Activated naive CD4-positive, alpha-beta T cell treated with anti-CD3 and anti-CD28 coated beads for 36 hours (primary cell): Measurements from ENCODE around the gene BCL2. TPM values are rescaled to one million over a fixed set of nuclear protein-coding genes. Genes with fewer than 3 reads are reported as not detected.
"Not testable (repeated sequence)": the region's sequence is repeated elsewhere in the genome, so short reads cannot be mapped to it uniquely, and the experiment has no call there.

Source experiments
- CTCF ChIA-PET: fragments of 350-600 bp; sonication (Branson Sonifier 250); formaldehyde crosslinking; loops from one replicate; lab custom pipeline; 2021; ENCODE audit warnings: antibody characterized with exemption; lab: Charles Lee
- DNase-seq: peaks from one replicate; pipeline ENCODE4 v3.0.0-alpha.2; 2020
- H3K27ac Mint-ChIP-seq: one replicate; pipeline ENCODE4 v1.8.0; 2021; ENCODE audit warnings: mild to moderate bottlenecking, mixed read lengths
- H3K27me3 Mint-ChIP-seq: one replicate; pipeline ENCODE4 v1.8.0; 2021; ENCODE audit warnings: low read depth, mixed read lengths
- H3K36me3 Mint-ChIP-seq: one replicate; pipeline ENCODE4 v1.8.0; 2021; ENCODE audit warnings: low read depth, mixed read lengths
- H3K4me1 Mint-ChIP-seq: one replicate; pipeline ENCODE4 v1.8.0; 2021; ENCODE audit warnings: low read depth, mixed read lengths
- H3K4me3 Mint-ChIP-seq: one replicate; pipeline ENCODE4 v1.8.0; 2021; ENCODE audit warnings: mild to moderate bottlenecking, moderate library complexity, mixed read lengths
- H3K9me3 Mint-ChIP-seq: one replicate; pipeline ENCODE4 v1.8.0; 2021; ENCODE audit warnings: mixed read lengths
- intact Hi-C: fragments of 100-400 bp; cut with micrococcal nuclease; formaldehyde crosslinking; loops from one replicate; pipeline ENCODE4 v1.15.1; 2023
- total RNA-seq, 2 experiments: library from RNA; stranded (reverse); gene quantifications; one replicate each; pipeline ENCODE4 v1.2.3, GENCODE V29; 2021

Gene BCL2
- total RNA-seq, 2 experiments from 2014 or later: 48.4 to 49.6 TPM

GRCh38 chr18:63244607-63245006, 75.0 kb downstream of the BCL2 start:
- H3K27ac Mint-ChIP-seq: no peak overlapping the region
- no peaks in the 10 kb centered on the region for H3K27me3 Mint-ChIP-seq
- CTCF ChIA-PET: no interaction called here
- peaks cover 41% of the 10 kb centered on the region for H3K4me1 Mint-ChIP-seq
- H3K9me3 Mint-ChIP-seq: peaks cover 3% of the 10 kb centered on the region
- DNase-seq: no peak
- no peak overlapping the region for H3K4me3 Mint-ChIP-seq
- H3K36me3 Mint-ChIP-seq: peaks cover 44% of the 10 kb centered on the region
- intact Hi-C loops: no loop called here

DNA sequence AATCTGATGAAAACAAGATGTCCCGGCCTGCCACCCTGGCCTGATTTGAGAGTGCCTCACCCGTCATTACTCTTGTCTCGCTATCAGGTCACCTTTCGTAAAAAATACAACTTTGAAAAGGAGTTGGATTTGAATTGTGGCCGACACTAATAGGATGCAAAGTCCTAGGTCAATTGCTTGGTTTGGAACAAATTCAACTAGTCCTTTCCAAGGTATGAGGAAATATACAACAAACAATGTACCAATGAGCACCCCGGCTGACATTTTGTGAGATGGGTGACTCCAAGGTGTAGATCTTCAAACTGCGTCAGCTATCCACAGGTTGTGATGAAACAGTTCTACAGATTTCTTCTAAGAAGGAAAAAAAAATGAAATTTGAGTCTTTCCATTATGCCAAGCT, 77.8 kb downstream of the BCL2 start:
- Mint-ChIP-seq H3K4me3 (no peak overlapping the region), H3K9me3 (peaks cover 10% of the 10 kb centered on the region), H3K27me3 (no peaks in the 10 kb centered on the region), H3K4me1 (peaks cover 55% of the 10 kb centered on the region), H3K36me3 (peaks cover 47% of the 10 kb centered on the region), H3K27ac (no peak overlapping the region)
- intact Hi-C loops: no loop called here
- CTCF ChIA-PET: no interaction called here
- DNase-seq: no peak

DNA sequence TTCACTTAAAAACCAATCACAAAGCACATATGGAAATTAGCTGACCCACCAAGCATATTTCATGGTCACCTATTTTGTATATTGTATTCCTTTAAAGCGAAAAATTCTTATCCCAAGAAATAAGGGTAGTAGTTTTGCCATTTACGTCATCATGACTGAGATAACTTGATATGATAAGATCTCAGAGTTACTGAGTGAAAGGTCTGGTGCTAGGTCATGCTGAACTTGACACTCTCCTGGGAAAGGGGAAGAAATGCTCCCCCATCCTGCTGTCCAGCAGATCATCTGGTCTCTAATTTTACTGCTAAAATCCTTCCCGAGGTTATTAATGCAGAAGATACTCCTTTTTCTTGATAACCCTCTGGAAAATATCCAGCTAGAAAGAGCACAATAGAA, 78.3 kb downstream of the BCL2 start:
- H3K4me1 Mint-ChIP-seq: peaks cover 55% of the 10 kb centered on the region
- no peak for DNase-seq
- no peak overlapping the region for H3K4me3 Mint-ChIP-seq
- peaks cover 11% of the 10 kb centered on the region for H3K9me3 Mint-ChIP-seq
- H3K27me3 Mint-ChIP-seq: no peaks in the 10 kb centered on the region
- CTCF ChIA-PET: no interaction called here
- intact Hi-C loops: no loop called here
- no peak overlapping the region for H3K27ac Mint-ChIP-seq
- peaks cover 48% of the 10 kb centered on the region for H3K36me3 Mint-ChIP-seq

GRCh38 chr18:63240531-63241316, 78.8 kb downstream of the BCL2 start:
- H3K4me1 Mint-ChIP-seq: peaks cover 55% of the 10 kb centered on the region
- no peak for DNase-seq
- H3K9me3 Mint-ChIP-seq: peaks cover 17% of the 10 kb centered on the region
- no peaks in the 10 kb centered on the region for H3K27me3 Mint-ChIP-seq
- intact Hi-C loops: no loop called here
- H3K36me3 Mint-ChIP-seq: peaks cover 53% of the 10 kb centered on the region
- CTCF ChIA-PET: no interaction called here
- H3K4me3 Mint-ChIP-seq: no peak overlapping the region
- H3K27ac Mint-ChIP-seq: no peak overlapping the region

DNA sequence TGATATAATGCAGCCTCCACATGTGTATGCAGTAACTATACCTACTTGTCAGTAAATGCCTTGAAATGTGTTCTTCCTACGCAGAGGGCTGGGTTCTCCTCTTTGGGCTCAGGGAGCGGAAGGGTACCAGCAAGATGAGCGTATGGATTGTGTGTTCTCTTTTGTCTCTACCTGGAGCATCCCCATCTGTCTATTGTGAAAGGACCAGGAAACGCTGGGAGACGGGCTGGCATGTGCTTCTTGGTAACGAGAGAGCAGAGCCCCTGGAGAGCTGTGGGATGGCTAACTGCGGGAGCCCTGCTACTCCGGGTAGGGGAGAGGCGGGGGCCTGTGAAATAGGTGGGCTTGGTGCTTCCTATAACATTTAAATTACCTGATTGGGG, 80.9 kb downstream of the BCL2 start:
- Mint-ChIP-seq H3K36me3 (peaks cover 66% of the 10 kb centered on the region), H3K27ac (no peak overlapping the region), H3K9me3 (peaks cover 28% of the 10 kb centered on the region), H3K27me3 (no peaks in the 10 kb centered on the region), H3K4me3 (no peak overlapping the region), H3K4me1 (peaks cover 59% of the 10 kb centered on the region)
- DNase-seq: no peak
- intact Hi-C loops: loop anchor here (5.0 kb wide), 1 partner anchor 129 kb away; the partner anchor contains the start of gene KDSR
- CTCF ChIA-PET: no interaction called here

DNA sequence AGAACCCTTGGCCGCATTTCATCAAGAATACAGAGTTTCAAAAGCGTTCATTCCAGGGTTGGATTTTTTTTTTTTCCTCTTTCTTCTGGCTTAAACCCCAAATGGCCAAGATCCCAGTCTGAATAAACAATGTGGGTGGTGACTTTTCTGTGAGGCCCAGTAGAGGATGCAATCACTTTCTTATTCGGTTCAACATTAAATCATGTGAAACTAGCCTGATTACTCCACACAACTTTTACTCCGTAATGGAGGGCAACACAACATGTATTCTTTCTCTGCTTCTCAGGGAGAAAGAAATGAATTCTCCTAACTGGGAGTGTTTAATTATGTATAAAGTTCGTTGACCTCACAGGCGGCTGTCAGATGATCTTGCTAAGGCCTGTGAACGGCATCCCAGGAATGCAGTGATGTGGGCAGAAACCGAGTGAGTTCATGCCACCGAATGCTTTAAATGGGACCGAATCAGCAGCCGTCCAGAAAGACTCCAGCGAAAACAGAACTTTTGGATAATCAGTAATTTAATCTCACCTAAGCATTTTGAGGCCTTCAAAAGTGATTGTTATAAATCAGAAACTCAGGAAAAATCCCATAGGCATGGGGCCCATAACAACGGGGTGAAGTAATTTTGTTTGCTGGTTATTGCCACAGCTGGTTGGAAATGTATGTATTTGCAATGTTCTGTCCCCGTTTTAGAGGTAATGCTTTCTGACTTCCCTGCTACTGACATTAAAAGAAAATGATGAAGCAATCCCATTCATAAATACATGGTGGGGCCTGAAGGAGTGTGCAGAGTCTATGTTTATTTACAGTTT, 81.5 kb downstream of the BCL2 start:
- DNase-seq: no peak

DNA sequence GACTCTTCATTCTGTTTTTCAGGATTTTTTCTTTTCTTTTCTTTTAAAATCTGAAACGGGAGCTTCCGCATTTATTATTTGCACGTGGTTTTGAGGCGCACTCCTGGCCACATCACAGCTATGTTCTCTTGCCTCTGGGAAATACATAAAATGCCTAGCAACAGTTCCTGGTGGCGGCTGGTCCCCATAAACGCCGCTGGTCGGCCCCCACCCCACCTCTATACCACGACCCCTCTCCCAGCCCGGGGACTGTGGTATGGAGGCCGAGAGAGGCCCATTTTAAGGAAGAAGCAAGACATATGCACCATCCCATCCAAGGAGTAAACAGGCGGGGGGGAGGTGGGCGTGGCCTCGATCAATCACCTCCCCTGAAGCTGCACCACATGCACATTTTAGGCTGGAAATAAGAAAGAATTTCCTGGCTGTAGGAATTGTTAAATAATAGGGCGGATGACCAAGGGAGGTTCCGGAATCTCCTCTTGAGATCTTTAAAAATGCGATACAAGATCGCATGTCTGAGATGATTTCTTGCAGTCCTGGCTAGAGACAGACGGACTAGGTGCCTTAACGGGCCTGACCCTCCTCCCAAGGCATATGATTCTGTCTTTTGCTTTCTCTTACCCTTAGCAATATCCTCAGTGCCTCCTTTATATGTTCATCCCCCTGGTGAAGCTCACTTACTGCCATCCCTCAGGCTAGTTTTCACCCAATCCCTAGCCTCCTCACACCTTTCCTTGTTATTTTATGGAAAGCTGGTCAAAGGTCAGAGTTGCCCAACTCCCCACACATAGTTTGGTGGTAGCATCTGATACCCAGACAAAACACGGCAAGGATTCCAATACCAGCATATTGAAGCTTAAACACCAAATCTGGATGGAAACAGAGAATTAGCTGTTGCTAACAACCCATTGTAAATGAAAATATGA, 82.4 kb downstream of the BCL2 start:
- Mint-ChIP-seq H3K4me1 (peaks cover 63% of the 10 kb centered on the region), H3K9me3 (peaks cover 28% of the 10 kb centered on the region), H3K36me3 (peaks cover 55% of the 10 kb centered on the region), H3K27me3 (no peaks in the 10 kb centered on the region), H3K27ac (peak overlapping the region; percentile 90), H3K4me3 (no peak overlapping the region)
- intact Hi-C loops: loop anchor here (5.0 kb wide), 1 partner anchor 130 kb away; the partner anchor contains the start of gene KDSR
- DNase-seq: no peak
- CTCF ChIA-PET: interaction anchor here (0.7 to 2.0 kb wide), 3 partner anchors 8 to 203 kb away, joined by 4 to 6 read pairs (median 4); no protein-coding TSS in a partner anchor

More for the DNA sequence above, 81.5 kb downstream of the BCL2 start:
- CTCF ChIA-PET: interaction anchor here (0.7 to 1.8 kb wide), 2 partner anchors 13 to 202 kb away, joined by 4 to 6 read pairs; no protein-coding TSS in a partner anchor
- peaks cover 62% of the 10 kb centered on the region for H3K36me3 Mint-ChIP-seq
- H3K9me3 Mint-ChIP-seq: peaks cover 28% of the 10 kb centered on the region
- H3K4me1 Mint-ChIP-seq: peaks cover 62% of the 10 kb centered on the region
- no peak overlapping the region for H3K27ac Mint-ChIP-seq
- H3K27me3 Mint-ChIP-seq: no peaks in the 10 kb centered on the region
- no peak overlapping the region for H3K4me3 Mint-ChIP-seq
- intact Hi-C loops: loop anchor here (5.0 kb wide), 1 partner anchor 129 kb away; the partner anchor contains the start of gene KDSR

- Mint-ChIP-seq H3K27me3 (no peaks in the 10 kb centered on the region), H3K4me1 (peaks cover 69% of the 10 kb centered on the region), H3K27ac (peak overlapping the region; percentile 90), H3K4me3 (peak overlapping the region; percentile 7), H3K9me3 (peaks cover 28% of the 10 kb centered on the region), H3K36me3 (peaks cover 48% of the 10 kb centered on the region)
- CTCF ChIA-PET: interaction anchor here (1.8 to 2.0 kb wide), 2 partner anchors 9 to 11 kb away, joined by 4 to 6 read pairs; no protein-coding TSS in a partner anchor
- no peak for DNase-seq
- intact Hi-C loops: loop anchor here (5.0 kb wide), 1 partner anchor 131 kb away; the partner anchor contains the start of gene KDSR
Observed at GRCh38 chr18:63236406-63236805, 83.2 kb downstream of the BCL2 start.

DNA sequence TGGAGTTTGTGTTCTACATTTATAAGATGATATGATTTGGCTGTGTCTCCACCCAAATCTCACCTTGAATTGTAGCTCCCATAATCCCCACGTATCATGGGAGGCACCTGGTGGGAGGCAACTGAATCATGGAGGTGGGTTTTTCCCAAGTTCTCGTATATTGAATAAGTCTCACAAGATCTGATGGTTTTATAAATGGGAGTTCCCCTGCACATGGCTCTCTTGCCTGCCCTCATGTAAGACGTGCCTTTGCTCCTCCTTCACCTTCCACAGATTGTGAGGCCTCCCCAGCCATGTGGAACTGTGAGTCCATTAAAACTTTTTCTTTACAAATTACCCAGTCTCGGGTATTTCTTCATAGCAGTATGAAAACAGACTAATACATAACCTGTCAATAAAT, 83.6 kb downstream of the BCL2 start:
- intact Hi-C loops: loop anchor here (5.0 kb wide), 1 partner anchor 131 kb away; the partner anchor contains the start of gene KDSR
- not testable (repeated sequence) for H3K27me3 Mint-ChIP-seq
- H3K9me3 Mint-ChIP-seq: peaks cover 30% of the 10 kb centered on the region
- H3K27ac Mint-ChIP-seq: peak overlapping the region; percentile 90
- peaks cover 48% of the 10 kb centered on the region for H3K36me3 Mint-ChIP-seq
- DNase-seq: peak; percentile 60
- peaks cover 73% of the 10 kb centered on the region for H3K4me1 Mint-ChIP-seq
- H3K4me3 Mint-ChIP-seq: peak overlapping the region; percentile 7
- CTCF ChIA-PET: interaction anchor here (2.0 kb wide), 1 partner anchor 10 kb away, joined by 4 read pairs; no protein-coding TSS in a partner anchor

DNA sequence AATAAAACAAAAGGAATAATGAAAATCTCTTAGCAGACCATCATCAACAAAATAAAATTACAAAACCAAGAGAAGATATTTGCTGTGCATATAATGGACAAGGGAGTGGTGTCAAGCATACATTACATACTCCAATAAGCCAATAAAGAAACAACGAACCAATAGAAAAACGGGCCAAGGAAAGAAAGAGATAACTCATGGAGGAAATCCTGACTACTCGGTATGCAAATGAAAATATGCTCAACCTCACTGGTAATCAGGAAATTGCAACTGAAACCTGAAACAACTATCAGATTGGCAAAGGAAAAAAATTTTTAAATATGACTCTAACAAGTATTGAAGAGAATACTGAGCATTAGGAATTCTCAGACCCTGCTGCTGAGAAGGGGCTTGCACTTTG, 84.7 kb downstream of the BCL2 start:
- DNase-seq: no peak
- Mint-ChIP-seq H3K9me3 (peaks cover 30% of the 10 kb centered on the region), H3K27me3 (no peaks in the 10 kb centered on the region), H3K4me1 (peaks cover 78% of the 10 kb centered on the region), H3K36me3 (peaks cover 48% of the 10 kb centered on the region), H3K27ac (peak overlapping the region; percentile 27), H3K4me3 (no peak overlapping the region)
- intact Hi-C loops: loop anchor here (5.0 kb wide), 1 partner anchor 132 kb away; the partner anchor contains the start of gene KDSR
- CTCF ChIA-PET: interaction anchor here (1.5 kb wide), 1 partner anchor 103 kb away, joined by 5 read pairs; no protein-coding TSS in a partner anchor

- no peak for DNase-seq
- CTCF ChIA-PET: interaction anchor here (0.9 to 1.5 kb wide), 3 partner anchors 14 to 103 kb away, joined by 3 to 5 read pairs (median 3); no protein-coding TSS in a partner anchor
- intact Hi-C loops: no loop called here
Observed at GRCh38 chr18:63234432-63234831, 85.1 kb downstream of the BCL2 start.

More at GRCh38 chr18:63234432-63234831, 85.1 kb downstream of the BCL2 start:
- Mint-ChIP-seq H3K4me1 (peaks cover 82% of the 10 kb centered on the region), H3K27me3 (no peaks in the 10 kb centered on the region), H3K4me3 (no peak overlapping the region), H3K9me3 (peaks cover 30% of the 10 kb centered on the region), H3K36me3 (peaks cover 48% of the 10 kb centered on the region), H3K27ac (peak overlapping the region; percentile 27)
